ENCODE measurements around the gene CNGB1. TPM values are rescaled to one million over a fixed set of nuclear protein-coding genes. Genes with fewer than 3 reads are reported as not detected.

CNGB1 gene
- total RNA-seq, 1 donor from 2014 or later: not detected

- Mint-ChIP-seq H3K27me3 (peaks cover 3% of the 10 kb centered on the region), H3K27ac (no peak overlapping the region), H3K4me3 (ENCODE audit: low read depth) (no peak overlapping the region), H3K36me3 (ENCODE audit: insufficient read depth) (no peaks in the 10 kb centered on the region), H3K9me3 (ENCODE audit: low read depth) (no peaks in the 10 kb centered on the region), H3K4me1 (ENCODE audit: low read depth) (no peaks in the 10 kb centered on the region)
- no peak for TF ChIP-seq CTCF (IDR thresholded peaks at IDR 0.05; ENCODE audit: unreplicated experiment)
- DNase-seq (ENCODE audit: low spot score, unreplicated experiment): no peak
Measured at GRCh38 chr16:57951204-57951960, 19.5 kb downstream of the CNGB1 start.

GRCh38 chr16:57950382-57950781 is 20.5 kb downstream of the CNGB1 start:
- H3K36me3 Mint-ChIP-seq (ENCODE audit: insufficient read depth): no peaks in the 10 kb centered on the region
- TF ChIP-seq CTCF (IDR thresholded peaks at IDR 0.05; ENCODE audit: unreplicated experiment): no peak
- no peaks in the 10 kb centered on the region for H3K4me1 Mint-ChIP-seq (ENCODE audit: low read depth)
- no peak for DNase-seq (ENCODE audit: low spot score, unreplicated experiment)
- no peak overlapping the region for H3K4me3 Mint-ChIP-seq (ENCODE audit: low read depth)
- H3K27ac Mint-ChIP-seq: no peak overlapping the region
- H3K27me3 Mint-ChIP-seq: peaks cover 3% of the 10 kb centered on the region
- no peaks in the 10 kb centered on the region for H3K9me3 Mint-ChIP-seq (ENCODE audit: low read depth)

- H3K9me3 Mint-ChIP-seq (ENCODE audit: low read depth): no peaks in the 10 kb centered on the region
- no peak for TF ChIP-seq CTCF (IDR thresholded peaks at IDR 0.05; ENCODE audit: unreplicated experiment)
- H3K36me3 Mint-ChIP-seq (ENCODE audit: insufficient read depth): no peaks in the 10 kb centered on the region
- H3K27me3 Mint-ChIP-seq: peaks cover 3% of the 10 kb centered on the region
- no peak overlapping the region for H3K27ac Mint-ChIP-seq
- no peaks in the 10 kb centered on the region for H3K4me1 Mint-ChIP-seq (ENCODE audit: low read depth)
- no peak for DNase-seq (ENCODE audit: low spot score, unreplicated experiment)
- no peak overlapping the region for H3K4me3 Mint-ChIP-seq (ENCODE audit: low read depth)
Measured at GRCh38 chr16:57949595-57950238, 21.2 kb downstream of the CNGB1 start.

GRCh38 chr16:57949013-57949412 is 21.9 kb downstream of the CNGB1 start:
- H3K36me3 Mint-ChIP-seq (ENCODE audit: insufficient read depth): no peaks in the 10 kb centered on the region
- H3K4me3 Mint-ChIP-seq (ENCODE audit: low read depth): no peak overlapping the region
- TF ChIP-seq CTCF (IDR thresholded peaks at IDR 0.05; ENCODE audit: unreplicated experiment): no peak
- H3K27ac Mint-ChIP-seq: no peak overlapping the region
- peaks cover 3% of the 10 kb centered on the region for H3K27me3 Mint-ChIP-seq
- H3K4me1 Mint-ChIP-seq (ENCODE audit: low read depth): no peaks in the 10 kb centered on the region
- no peaks in the 10 kb centered on the region for H3K9me3 Mint-ChIP-seq (ENCODE audit: low read depth)
- no peak for DNase-seq (ENCODE audit: low spot score, unreplicated experiment)

GRCh38 chr16:57948027-57948426 is 22.9 kb downstream of the CNGB1 start:
- DNase-seq (ENCODE audit: low spot score, unreplicated experiment): no peak
- Mint-ChIP-seq H3K27ac (no peak overlapping the region), H3K27me3 (peaks cover 3% of the 10 kb centered on the region), H3K4me1 (ENCODE audit: low read depth) (no peaks in the 10 kb centered on the region), H3K4me3 (ENCODE audit: low read depth) (no peak overlapping the region), H3K36me3 (ENCODE audit: insufficient read depth) (no peaks in the 10 kb centered on the region), H3K9me3 (ENCODE audit: low read depth) (no peaks in the 10 kb centered on the region)
- no peak for TF ChIP-seq CTCF (IDR thresholded peaks at IDR 0.05; ENCODE audit: unreplicated experiment)
